ENCODE results near the gene MAFG.
A peak's percentile ranks its signal among the peaks of the same experiment; 100 is the strongest.

Gene MAFG

DNA sequence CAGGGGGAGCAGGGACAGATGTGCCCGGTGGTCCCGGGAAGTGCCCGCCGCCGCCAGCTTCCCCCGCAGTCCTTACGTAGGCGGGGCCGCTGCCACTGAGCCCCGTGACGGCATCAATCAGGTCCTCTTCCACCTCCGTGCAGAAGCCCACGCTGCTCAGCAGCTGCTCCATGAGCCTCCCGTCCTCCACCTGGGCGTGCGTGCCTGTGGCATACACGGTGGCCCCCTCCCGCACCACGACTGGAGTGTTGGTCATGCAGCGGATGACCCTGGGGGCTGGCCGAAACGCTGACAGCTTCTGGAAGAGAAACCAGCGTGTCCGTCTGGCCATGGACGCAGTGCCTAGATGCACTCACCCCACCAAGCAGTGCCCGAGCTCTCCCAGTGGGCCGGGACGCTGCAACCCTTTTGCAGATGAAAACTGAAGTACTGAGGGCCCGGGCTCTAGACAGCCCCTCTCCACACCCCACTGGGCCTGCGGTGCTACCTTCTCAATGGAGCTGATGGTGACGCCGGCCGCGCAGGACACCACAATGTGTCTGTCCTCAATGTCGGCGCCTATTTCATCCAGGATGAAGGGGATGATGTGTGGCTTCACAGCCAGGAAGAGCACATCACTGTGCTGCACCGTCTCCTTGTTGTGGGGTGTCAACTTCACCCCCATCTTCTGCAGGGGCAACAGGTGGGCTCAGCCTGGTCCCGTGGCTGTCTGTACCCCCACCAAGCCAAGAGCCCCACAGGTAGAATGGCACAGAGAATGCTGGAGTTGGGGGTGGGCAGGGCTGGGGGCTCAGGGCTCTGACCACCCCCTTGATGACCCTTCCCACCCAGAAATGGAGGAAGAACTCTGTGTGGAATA lies 7.5 kb upstream of the MAFG start:
- DNase-seq, result no peak

DNA sequence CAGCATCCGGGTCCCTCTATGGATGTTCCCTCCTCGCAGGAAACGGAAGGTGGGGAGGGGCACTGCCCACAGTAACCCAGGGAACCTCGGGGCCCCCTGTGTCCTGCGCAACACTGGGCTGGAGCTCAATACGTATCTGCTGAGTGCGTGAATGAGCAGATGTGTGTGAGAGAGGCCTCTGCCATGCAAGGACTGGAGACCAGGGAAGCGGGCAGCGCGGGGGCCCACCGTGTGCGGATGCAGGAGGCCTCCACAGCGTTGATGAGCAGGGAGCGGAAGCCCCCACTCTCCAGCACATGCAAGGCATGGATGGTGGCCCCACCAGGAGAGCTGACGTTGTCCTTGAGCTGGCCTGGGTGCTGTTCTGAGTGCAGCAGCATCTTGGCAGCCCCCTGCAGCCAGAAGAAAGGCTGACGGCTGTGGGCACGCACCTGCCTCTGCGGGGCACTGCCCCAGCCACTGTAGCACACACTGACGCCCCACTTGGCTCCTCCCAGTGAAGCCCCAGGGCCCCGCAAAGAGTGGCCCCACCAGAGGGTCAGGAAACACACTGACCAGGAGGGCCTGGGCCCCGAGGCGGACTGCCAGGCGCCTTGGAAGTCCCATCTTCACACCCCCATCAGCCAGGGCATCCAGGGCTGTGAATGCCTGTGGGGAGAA lies 6.7 kb upstream of the MAFG start:
- no peak for DNase-seq

DNA sequence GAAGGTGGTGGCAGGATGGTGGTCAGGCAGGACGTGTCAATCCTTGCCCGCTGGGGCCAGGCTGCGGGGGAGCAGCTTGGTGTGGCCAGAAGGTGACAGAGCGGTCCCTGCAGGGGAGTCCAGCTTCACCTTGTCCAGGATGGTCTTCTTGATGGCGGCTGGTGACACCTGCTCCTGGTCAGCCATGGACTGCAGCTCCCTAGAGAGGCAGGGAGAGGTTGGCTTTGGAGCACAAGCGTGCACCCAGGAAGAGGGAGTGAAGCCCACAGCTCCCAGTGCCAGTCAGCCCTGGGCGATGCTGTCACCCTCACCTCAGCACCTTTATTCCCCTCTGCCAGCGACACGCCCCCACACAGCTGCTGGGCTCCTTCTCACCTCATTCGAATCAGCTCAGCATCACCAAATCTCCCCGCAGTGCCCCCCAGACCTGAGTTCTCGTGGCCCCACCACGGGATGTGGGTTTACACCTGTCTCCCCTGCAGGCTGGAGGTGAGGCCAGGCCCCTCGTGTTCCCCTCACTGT lies 5.7 kb upstream of the MAFG start:
- DNase-seq, result no peak

DNA sequence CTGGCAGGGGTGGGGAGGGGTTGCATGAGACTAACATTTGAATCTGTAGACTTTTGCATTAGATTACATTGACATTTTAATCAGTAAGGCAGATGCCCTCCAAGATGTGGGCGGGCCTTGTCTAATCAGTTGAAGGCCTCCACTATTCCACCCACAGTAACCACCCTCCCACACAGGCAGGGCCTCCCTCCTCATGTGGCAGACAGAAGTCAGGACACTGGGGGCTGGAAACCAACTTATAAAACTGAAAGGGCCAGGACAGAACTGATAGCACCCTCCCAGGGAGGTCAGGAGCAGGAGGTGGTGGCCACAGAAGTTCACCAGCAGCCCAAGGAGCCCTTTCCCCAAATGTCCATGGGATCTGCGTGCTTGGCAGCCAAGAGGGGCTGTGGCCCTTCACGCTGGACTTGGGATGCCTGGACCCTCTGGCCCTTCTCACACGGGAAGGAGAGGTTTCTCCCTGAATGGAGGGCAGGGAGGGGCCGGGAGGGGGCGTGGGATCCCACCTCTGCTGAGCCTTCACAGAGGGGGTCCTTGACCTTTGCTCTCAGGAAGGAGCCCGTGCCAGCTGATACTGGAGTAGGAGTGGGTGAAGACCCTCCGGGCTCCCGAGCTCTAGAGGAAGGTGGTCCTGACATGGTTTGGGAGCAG lies 4.9 kb upstream of the MAFG start:
- DNase-seq, result no peak

DNA sequence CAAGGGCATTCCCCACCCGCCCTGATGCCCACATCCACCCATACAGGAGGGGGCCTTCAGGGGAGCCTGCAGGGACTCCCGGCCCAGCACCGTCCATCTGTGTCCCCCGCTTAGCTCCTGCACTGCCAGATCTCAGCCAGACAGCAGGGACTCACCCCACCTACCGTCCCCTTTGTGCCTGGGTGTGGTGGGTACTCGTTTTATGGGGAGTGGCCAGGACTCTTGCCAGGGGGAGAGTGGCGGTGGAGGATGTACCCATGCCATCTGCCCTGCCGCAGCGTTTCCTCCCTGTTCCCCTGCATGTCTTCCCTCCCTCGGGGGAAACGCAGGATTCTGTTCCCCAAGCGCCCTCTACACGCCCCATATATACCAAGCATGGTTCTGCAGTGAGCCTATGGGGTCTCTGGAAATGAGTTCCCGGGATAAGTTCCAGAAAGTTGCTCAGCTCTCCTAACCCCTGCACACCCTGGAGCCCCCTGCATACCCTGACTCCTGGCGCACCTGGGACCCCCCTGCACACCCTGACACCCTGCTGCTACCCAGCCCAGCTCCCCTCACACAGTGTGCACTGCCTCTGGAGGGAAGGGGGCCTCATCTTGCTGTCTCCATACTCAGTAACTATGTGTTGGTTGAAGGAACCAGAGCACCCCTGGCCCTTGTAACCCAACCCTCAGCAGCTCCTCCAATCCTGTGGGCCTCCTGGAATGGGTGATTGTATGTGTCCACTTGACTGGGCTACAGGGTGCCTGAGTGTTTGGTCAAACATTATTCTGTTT lies 4.2 kb upstream of the MAFG start:
- no peak for DNase-seq

DNA sequence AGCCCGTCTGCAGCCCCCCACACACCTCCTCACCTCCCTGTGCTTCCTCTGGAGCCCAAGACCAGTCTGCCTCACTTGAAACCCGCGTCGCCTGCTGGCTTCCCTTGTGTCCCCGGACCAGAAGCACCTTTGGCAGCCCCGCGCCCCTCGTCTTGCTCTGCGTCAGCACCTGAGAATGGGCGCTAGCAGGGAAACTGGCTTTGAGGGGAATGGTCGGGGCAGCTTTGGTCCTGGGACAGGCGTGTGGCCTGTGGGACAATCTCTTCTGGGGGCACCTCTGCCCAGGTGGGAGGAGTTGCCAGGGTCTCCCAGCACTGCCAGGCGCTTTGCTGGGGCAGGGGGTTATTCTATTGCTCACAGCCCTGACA lies 3.6 kb upstream of the MAFG start:
- no peak for DNase-seq

DNA sequence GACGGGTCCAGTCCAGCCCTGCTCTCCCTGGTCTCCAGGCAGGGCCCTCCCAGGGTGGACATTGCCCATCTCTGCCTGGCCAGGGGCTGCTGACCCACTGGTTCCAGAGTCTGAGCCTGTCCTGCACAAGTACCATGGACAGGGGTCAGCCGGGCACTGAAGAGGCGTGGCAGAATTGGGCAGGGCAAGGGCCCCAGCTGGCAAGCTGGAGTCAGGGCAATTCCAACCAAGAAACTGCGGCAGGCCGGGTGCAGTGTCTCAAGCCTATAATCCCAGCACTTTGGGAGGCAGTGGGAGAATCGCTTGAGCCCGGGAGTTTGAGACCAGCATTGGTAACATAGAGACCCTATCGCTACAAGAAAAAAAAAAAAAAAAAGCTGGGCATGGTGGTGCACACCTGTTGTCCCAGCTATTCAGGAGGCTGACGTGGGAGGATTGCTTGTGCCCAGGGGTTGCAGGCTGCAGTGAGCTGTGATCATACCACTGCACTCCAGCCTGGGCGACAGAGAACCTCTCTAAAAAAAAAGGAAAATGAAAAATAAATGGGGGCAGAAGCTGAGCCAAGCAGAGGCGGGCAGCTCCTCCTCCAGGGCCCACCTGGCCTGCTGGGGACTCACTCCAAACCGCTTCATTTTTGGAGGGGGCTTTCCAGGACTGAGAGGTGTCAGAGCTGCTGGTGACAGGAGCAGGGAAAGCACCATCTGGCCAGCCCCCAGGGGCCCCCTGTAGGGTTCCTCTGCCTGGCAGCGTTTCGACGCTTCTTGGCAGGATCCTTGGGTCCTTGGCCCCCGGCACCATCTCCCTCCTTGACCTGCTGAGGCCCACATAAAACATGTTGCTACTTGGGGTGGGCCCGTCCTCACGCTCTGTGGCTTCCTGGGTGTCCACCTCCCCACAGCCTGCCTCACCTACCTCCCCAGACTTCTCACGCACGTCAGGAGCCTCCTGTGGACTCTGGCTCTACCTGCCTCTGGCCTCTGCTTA lies 2.9 kb upstream of the MAFG start:
- no peak for DNase-seq

DNA sequence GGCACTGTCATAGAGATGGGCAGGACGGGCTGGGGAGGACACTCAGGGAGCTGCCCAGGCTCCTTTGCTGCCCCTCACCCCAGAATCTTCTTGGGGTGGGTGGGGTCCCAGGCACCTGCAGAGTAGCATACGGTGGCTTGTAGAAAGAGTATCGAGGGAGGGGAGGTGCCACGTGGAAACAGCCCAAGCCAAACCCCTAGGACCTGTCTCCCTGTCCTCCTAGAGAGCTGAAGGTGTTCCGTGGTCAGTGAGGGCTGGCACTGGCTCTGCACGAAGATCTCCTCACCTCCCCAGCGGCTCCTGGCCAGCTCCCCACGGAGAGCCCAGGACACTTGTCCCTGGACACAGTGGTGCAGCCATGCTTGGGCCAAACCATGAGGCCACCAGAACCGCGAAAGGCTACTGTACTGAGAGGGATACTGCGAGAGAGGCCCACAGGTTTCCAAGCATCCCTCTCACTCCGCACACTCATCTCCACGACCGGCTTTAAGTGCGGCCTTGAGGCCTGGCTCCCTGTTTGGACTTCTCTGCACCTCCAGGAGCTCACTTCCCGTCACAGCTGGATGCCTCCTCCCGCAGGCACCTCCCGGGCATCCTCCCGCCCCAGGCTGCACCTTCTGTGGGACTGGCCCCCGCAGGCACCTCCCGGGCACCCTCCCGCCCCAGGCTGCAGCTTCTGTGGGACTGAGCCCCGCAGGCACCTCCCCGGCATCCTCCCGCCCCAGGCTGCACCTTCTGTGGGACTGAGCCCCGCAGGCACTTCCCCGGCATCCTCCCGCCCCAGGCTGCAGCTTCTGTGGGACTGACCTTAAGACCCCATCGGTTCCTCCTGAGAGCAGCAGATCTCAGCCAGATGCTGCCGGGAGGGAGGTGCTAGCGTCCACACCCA lies 2.0 kb upstream of the MAFG start:
- DNase-seq, result no peak

DNA sequence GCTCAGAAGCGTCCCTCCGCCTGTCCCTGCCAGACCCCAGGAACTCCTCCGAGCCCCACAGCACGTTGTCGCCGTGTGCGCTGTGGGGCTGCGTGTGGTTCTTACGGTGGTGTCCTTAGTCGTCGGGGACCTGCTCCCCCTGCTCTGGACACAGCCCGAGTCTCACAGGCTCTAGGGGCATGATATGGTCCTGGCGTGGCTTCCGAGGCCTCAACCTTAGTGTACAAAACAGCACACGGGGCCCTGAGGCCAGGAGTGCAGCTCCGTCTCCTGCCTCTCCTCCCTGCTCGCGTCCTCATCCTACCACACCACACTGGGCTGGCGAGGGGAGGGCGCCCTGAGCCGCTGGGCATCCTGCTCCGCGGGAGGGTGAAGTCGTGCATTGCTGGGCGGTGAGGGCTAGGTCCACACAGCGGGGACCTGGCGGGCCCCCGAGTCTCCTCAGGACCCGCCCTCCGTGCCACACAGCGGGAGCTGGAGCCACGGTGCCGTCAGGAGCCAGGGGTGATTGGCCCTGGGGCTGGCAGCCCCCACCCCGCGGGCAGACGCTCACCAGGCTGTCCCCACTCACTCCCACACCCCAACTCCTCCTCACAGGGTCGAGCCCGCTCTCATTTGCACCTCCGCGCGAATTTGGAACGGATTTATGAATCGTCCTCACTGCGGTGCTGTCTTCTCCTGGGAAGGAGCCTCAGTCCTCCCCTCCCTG lies 1.2 kb upstream of the MAFG start:
- no peak for DNase-seq

DNA sequence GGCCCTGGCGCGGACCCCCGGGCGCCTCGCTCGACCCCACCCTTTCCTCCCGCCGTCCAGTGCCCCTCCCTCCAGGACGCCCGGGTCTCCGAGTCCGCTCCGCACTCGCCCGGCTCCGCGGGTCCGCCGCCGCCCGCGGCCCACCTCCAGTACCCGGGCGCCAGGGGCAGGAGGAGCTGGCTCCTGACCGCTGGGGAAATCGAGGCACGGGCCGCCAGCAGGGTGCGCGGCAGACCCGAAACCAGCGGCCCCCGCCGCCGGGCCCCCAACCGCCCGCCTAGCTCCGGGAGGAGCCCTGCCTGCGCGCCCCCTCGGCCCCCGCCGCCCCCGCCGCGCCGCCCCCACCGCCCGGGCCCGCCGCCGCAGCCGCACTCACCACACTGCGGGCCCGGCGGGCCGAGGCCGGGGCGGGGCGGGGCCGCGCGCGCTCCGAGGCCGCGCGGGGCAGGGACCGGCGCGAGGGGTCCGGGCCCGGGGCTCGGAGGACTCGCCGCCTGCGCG lies 333 bp downstream of the MAFG start:
- DNase-seq, result no peak

DNA sequence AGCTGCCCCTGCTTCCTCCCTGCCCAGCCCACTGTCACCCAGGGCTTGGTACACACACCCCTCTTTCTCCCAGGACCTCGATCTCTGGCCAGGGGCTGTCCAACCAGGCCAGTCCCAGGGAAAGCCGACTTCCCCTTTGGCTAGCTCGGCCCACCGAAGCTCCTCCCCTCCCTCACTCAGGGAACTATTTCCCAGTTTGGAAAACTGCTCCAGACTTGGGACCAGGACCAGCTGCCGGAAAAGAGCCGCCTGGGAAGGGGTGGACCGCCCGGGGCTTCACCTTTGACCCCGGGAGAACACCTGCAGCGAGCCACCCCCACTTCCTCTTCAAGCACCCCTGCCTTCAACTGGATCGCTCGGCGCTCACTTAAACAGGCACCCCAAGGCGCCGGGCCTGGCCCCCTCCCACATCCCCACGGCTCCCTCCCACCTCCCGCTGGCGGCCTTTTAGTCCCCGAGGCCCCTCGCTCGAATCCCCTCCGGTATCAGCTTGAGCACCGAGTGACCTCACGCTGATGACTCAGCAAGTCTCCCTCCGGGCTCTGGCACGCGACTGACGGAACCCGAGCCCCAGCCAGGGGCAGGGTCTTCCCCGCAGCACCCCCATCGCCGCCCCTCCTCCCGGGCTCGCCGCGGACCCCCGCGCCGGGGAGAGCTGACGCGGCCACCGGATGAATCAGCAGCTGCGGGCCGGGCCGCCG lies 934 bp downstream of the MAFG start:
- peak; percentile 54 for DNase-seq

DNA sequence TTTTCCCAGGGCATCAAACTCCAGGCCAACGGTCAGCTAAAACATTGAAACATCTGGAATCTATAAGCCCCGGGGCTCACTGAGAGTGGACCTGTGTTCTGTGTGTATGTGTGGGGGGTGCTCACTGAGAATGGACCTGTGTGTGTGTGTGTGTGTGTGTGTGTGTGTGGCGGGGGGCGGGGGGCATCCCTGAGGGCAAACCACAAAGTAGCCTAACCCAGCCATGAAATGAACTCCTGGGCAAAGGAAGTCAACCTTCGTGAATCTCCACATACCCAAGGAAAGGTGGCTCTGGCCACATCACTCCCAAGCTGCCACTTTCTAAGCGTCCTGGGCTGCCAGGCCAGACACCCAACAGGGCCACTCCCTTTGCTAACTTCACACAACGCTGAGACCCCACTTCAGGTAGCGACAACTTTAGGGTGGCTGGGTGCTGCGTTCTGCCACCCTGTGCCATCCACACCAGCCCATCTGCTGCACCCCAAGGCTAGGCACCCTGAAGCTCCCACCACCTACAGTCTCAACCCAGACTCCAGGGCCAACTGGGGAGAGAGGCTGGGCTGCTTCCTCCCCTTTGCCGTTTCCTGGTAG lies 1.6 kb downstream of the MAFG start:
- no peak for DNase-seq

DNA sequence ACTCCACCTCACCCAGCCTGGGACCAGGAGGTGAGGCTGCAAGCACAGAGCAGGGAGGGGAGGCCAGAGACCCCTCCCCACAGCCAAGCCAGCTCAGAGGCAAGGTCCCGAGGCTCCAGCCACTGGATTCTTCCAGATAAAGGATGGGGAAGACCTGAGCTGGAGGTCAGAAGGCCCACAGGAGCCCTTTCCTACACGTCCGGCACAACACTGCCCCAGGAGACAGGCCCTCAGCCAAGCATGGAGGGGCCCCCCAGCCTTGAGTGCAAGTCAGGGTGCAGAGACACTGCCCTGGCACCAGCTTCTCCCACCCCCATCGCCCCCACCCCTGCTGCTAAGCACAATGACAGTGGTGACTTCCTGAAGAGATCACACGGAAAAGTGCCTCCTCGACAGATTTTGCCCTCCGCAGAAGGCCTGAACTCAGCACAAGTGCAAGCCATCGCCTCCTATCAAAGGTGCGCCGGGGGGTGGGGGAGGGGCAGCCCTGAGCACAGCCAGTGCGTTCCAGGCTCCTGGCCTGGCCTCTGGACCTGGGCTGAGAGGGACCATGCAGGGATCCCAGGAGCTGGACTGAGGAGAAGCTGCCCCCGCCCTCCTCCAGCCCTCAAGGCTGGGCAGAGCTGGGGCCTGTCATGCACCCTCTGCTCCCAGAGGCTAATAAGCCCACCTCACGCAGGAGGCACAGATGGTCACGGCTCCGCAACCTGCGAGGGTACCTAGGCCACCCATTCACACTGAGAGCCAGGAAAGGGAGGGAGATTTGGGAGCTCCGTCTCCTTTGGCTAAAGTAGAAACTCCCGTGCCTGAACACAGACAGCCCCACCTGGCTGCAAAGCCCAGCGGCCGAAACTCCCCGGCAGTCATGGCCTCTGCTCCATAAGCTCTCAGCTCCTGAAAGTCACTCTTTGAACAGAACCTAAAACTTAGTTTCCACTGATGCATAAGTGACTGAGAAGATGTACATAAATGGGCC lies 2.7 kb downstream of the MAFG start:
- peak; percentile 28 for DNase-seq

DNA sequence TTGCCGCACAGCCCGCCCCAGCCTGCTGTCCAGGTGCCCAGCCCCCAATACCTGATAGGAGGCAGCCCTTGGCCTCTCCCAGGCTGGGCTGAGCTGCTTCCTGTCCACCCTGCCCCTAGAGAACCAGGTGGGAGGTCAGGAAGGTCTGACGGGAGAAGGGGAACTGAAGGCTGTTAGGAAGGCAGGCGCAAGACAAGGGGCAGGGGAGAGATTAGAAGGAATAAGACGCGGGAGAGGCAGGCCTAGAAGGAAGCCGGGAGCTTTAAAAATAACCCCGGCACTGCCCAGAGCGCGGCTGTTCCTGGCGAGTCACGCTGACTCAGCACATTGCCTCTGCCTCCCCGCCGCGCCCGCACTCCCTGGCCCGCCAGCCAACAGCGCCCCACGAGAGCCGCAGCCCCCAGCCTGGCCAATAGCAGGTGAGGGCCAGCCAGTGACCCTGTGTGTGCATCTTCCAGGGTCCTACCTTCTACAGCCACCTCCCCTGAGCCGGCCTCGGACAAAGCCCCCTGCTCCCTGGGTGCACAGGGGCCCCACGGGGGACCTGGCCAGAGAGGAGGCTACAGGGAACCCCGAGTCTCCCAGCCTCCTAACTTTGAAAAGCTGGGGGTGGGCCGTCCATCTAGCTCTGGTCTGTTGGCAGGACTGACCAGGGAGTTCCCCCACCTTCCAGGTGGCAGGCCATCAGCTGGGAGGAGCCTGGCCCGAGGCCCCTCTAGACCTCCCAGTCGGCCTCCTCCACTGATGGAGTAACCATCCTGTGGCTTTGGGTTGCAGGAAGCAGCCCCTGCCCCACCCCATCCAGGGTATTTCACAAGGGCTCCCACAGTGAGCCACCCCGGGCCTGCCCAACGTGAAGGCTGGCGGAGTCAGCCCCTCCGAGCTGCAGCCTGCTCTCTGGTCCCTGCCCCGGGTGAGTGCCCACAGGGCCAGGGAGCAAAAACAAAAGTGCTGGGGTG lies 4.0 kb downstream of the MAFG start:
- DNase-seq, result no peak

DNA sequence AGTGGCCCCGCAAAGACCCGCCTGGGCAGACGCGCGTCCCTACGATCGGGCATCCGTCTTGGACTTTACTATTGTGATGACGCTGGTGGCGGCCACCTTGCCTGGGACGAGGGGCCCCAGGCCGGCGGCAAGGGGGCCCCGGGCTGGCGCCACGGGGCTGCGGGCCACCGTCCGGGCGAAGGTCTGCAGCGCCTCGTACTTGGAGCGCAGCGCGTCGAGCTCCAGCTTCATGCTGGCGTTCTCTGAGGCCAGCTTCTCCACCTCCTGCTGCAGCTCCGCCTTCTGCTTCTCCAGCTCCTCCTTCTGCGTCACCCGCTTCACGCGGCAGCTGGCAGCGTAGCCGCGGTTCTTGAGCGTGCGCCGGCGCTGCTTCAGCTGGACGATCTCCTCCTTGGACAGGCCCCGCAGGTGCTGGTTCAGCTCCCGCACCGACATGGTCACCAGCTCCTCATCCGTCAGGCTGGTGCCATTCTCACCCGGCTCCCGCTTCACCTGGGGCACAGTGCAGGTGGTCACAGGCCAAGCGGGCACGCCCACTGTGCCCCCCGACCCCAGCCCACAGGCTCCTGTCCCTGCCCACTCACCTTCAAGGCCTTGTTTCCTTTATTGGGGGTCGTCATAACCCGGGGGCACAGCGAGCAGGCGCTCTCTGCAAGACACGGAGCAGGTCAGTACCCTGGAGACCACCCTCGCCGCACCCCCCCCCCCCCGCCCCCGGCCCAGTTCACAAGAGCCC lies 4.8 kb downstream of the MAFG start:
- DNase-seq, result no peak
